Measurements from ENCODE around the gene OSGIN1.

DNA sequence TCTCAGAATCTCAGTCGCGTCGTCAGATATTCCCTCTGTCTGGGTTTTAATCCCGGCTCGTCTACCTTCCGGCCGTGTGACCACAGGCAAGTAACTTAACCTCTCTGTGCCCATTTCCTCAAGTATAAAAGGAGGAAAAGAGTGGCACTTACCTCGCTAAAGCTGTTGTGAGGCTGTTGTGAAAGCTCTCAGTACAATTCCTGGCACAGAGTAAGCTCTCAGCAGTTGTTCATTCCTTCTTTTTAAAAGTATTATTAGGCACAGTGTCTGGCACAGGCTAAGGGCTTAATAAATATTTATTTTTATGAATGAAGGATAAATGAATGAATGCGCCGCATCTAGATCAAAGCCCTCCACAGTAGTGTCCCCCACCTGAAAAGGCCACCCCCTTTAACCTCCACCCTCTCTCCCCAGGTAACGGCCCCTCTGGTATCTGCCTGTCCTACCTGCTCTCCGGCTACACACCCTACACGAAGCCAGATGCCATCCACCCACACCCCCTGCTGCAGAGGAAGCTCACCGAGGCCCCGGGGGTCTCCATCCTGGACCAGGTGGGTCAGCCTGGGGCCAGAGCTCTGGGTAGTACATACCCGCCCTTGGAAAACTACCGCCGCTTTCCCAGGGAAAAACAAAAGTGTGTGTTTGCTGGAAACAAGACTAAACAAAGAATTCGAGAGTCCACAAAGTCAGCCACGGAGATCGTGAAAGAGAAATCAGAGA, 6.0 kb downstream of the OSGIN1 start:
- TF ChIP-seq, protein P1, sequence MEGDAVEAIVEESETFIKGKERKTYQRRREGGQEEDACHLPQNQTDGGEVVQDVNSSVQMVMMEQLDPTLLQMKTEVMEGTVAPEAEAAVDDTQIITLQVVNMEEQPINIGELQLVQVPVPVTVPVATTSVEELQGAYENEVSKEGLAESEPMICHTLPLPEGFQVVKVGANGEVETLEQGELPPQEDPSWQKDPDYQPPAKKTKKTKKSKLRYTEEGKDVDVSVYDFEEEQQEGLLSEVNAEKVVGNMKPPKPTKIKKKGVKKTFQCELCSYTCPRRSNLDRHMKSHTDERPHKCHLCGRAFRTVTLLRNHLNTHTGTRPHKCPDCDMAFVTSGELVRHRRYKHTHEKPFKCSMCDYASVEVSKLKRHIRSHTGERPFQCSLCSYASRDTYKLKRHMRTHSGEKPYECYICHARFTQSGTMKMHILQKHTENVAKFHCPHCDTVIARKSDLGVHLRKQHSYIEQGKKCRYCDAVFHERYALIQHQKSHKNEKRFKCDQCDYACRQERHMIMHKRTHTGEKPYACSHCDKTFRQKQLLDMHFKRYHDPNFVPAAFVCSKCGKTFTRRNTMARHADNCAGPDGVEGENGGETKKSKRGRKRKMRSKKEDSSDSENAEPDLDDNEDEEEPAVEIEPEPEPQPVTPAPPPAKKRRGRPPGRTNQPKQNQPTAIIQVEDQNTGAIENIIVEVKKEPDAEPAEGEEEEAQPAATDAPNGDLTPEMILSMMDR (IDR thresholded peaks at IDR 0.05), result no peak
- no peak for TF ChIP-seq POLR2A (IDR thresholded peaks at IDR 0.05)
